Measurements from ENCODE around the gene ARL14EP. TPM values are rescaled to one million over a fixed set of nuclear protein-coding genes. Genes with fewer than 3 reads are reported as not detected.

ARL14EP gene
- total RNA-seq, 1 donor from 2014 or later: 27.1 TPM

DNA sequence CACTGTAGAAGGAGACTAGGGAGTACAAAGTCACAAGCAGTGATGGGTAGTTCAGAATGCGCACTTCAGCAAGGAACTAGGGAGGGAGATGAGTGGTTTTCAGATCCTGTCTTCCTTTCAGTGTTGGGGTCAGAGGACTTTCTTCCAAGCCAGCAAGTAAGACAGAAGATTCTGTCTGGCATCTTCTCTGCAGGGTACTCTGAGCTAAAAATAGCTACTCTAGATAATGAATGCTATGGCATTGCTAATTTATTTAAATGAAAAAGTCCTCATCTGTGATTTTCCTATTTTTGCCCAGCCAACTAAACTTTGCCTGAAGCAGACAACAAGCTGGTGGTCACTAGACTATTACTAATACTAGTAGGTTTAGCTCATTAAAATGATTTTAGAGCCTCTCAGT lies 18.3 kb upstream of the ARL14EP start:
- DNase-seq (ENCODE audit: low read depth): no peak
- Histone ChIP-seq H3K36me3 (ENCODE audit: control insufficient read depth, insufficient read depth, low read length) (no peaks in the 10 kb centered on the region), H3K4me3 (ENCODE audit: low read depth, low read length) (no peak overlapping the region), H3K27me3 (ENCODE audit: control insufficient read depth, insufficient read depth, low read length) (no peaks in the 10 kb centered on the region)
- TF ChIP-seq, protein P1, sequence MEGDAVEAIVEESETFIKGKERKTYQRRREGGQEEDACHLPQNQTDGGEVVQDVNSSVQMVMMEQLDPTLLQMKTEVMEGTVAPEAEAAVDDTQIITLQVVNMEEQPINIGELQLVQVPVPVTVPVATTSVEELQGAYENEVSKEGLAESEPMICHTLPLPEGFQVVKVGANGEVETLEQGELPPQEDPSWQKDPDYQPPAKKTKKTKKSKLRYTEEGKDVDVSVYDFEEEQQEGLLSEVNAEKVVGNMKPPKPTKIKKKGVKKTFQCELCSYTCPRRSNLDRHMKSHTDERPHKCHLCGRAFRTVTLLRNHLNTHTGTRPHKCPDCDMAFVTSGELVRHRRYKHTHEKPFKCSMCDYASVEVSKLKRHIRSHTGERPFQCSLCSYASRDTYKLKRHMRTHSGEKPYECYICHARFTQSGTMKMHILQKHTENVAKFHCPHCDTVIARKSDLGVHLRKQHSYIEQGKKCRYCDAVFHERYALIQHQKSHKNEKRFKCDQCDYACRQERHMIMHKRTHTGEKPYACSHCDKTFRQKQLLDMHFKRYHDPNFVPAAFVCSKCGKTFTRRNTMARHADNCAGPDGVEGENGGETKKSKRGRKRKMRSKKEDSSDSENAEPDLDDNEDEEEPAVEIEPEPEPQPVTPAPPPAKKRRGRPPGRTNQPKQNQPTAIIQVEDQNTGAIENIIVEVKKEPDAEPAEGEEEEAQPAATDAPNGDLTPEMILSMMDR (IDR thresholded peaks at IDR 0.05; ENCODE audit: insufficient read depth, low read length, poor library complexity, severe bottlenecking): no peak

DNA sequence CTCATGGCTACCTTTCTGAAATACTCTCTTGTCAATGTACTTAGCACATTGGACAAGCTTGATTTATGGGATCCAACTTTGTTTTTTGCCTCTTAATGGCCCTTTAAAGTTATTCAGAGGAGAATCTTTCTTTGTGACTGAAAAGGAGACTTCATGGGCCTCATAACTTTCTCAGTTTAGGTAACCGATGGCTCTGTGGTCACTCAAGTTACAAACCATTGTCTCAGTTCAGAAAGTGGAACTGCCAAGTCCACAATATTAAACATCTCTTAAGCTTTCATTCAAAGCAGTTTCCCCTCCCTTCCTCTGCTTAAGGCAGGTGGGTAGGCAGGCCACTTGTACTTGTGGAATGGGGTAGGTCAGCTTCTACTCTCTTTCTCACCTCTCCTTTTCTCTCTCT lies 12.3 kb upstream of the ARL14EP start:
- Histone ChIP-seq H3K36me3 (ENCODE audit: control insufficient read depth, insufficient read depth, low read length) (no peaks in the 10 kb centered on the region), H3K27me3 (ENCODE audit: control insufficient read depth, insufficient read depth, low read length) (no peaks in the 10 kb centered on the region), H3K4me3 (ENCODE audit: low read depth, low read length) (no peak overlapping the region)
- no peak for DNase-seq (ENCODE audit: low read depth)
- TF ChIP-seq, protein P1 (IDR thresholded peaks at IDR 0.05; ENCODE audit: insufficient read depth, low read length, poor library complexity, severe bottlenecking): no peak

DNA sequence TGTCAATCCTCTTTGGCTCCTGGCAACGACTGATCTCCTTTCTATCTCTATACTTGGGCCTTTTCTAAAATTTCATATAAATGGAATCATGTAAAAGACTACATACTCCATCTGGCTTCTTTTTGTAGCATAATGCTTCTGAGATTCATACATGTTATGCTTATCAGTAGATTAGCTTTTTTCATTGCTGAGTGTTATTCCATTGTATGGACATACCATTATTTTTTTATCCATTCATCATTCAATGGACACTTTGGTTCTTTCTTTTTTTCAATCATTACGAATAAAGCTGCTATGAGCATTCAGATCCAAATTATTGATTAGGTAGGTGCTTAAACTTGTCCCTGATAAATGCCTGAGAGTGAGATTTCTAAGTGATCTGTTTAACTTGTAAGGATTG lies 11.7 kb upstream of the ARL14EP start:
- H3K27me3 ChIP-seq (ENCODE audit: control insufficient read depth, insufficient read depth, low read length): no peaks in the 10 kb centered on the region
- DNase-seq (ENCODE audit: low read depth): no peak

DNA sequence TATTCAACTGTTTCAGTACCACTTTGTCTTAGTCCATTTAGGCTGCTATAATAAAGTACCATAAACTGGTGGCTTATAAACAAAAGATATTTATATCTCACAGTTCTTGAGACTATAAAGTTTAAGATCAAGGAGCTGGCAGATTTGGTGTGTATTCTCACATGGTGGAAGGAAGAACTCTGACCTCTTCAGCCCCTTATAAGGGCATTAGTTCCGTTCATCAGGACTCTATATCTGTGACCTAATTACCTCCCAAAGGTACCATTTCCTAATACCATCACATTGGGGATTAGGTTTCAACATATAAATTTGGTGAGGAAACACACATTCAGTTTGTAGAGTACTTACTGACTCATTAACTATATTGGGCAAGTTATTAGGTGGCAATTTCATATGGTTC lies 10.7 kb upstream of the ARL14EP start:
- Histone ChIP-seq H3K36me3 (ENCODE audit: control insufficient read depth, insufficient read depth, low read length) (no peaks in the 10 kb centered on the region), H3K27me3 (ENCODE audit: control insufficient read depth, insufficient read depth, low read length) (no peaks in the 10 kb centered on the region), H3K4me3 (ENCODE audit: low read depth, low read length) (no peak overlapping the region)
- no peak for DNase-seq (ENCODE audit: low read depth)
- TF ChIP-seq, protein P1 (IDR thresholded peaks at IDR 0.05; ENCODE audit: insufficient read depth, low read length, poor library complexity, severe bottlenecking): no peak

More for the DNA sequence above, 11.7 kb upstream of the ARL14EP start:
- Histone ChIP-seq H3K36me3 (ENCODE audit: control insufficient read depth, insufficient read depth, low read length) (no peaks in the 10 kb centered on the region), H3K4me3 (ENCODE audit: low read depth, low read length) (no peak overlapping the region)
- TF ChIP-seq, protein P1 (IDR thresholded peaks at IDR 0.05; ENCODE audit: insufficient read depth, low read length, poor library complexity, severe bottlenecking): no peak

DNA sequence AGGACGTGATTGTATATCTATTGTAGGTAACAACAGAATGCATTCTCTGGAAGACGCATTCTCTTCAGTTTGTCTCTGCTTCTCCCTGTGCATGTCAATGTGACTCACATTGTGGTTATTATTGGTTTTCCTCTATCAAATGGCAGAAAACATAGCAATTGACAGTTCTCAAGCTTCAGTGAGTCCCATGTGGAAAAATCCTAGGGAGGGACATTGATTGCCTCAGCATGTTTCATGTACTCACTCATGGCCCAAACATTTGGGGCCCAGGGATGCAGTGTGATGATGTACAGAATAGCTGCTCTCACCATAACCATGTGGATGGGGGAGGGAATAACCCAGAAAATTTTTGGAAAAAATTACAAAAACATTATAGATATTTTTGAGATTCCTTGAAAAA lies 9.3 kb upstream of the ARL14EP start:
- DNase-seq (ENCODE audit: low read depth): no peak
- Histone ChIP-seq H3K27me3 (ENCODE audit: control insufficient read depth, insufficient read depth, low read length) (peaks cover 2% of the 10 kb centered on the region), H3K4me3 (ENCODE audit: low read depth, low read length) (no peak overlapping the region), H3K36me3 (ENCODE audit: control insufficient read depth, insufficient read depth, low read length) (no peaks in the 10 kb centered on the region)
- TF ChIP-seq, protein P1 (IDR thresholded peaks at IDR 0.05; ENCODE audit: insufficient read depth, low read length, poor library complexity, severe bottlenecking): no peak

DNA sequence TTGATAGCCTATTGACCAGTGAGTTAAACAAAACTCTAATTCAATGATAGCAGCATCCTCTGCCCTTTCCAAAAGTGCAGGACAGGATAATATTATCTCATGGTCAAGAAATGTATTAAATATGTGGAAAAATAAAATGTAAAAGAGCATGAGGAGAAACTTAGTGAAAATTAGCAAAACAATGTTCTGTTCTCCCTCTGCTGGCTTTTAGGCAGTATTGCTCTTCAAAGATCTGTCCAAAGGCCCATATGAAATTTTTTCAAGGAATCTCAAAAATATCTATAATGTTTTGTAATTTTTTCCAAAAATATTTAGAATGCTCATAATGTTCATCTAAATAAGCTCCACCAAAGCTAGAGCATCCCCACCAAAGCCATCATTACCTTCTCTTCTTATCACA lies 8.3 kb upstream of the ARL14EP start:
- TF ChIP-seq, protein P1 (IDR thresholded peaks at IDR 0.05; ENCODE audit: insufficient read depth, low read length, poor library complexity, severe bottlenecking): peak; percentile 48
- H3K27me3 ChIP-seq (ENCODE audit: control insufficient read depth, insufficient read depth, low read length): peaks cover 2% of the 10 kb centered on the region
- no peak for DNase-seq (ENCODE audit: low read depth)
- no peak overlapping the region for H3K4me3 ChIP-seq (ENCODE audit: low read depth, low read length)
- H3K36me3 ChIP-seq (ENCODE audit: control insufficient read depth, insufficient read depth, low read length): no peaks in the 10 kb centered on the region

Data from kidney epithelial cell (primary cell).